Natural killer cell (primary cell): ENCODE data around the gene HSPB2. TPM values are rescaled to one million over a fixed set of nuclear protein-coding genes. Genes with fewer than 3 reads are reported as not detected.

ENCODE experiments used
- ATAC-seq, 3 donors: fragments of 150-1000 bp in 2 of 3; fragments of 200-7000 bp in 1 of 3; cut with Tn5 transposase; 1 replicate in 1 of 3; 2 replicates in 2 of 3; pipeline ENCODE4 v1.10.0; 2021; ENCODE audit warnings: mild to moderate bottlenecking in 2 of 3, moderate library complexity in 2 of 3
- DNase-seq, 2 donors: peaks; one replicate each; pipeline versions ENCODE4 v3.0.0 to v3.0.0-alpha.2; 2013 to 2021; ENCODE audit warnings: mixed read lengths in 1 of 2
- H3K27ac ChIP-seq: one replicate; pipeline ENCODE4 v1.5.1; 2013; ENCODE audit warnings: mild to moderate bottlenecking, low read length
- H3K27me3 ChIP-seq: one replicate; pipeline ENCODE4 v1.6.1; 2013; ENCODE audit warnings: low read length; ENCODE audit not compliant: control insufficient read depth, insufficient read depth
- H3K36me3 ChIP-seq: one replicate; pipeline ENCODE4 v1.6.1; 2013; ENCODE audit warnings: low read length; ENCODE audit not compliant: control insufficient read depth, insufficient read depth
- H3K4me1 ChIP-seq: one replicate; pipeline ENCODE4 v1.6.1; 2013; ENCODE audit warnings: low read length; ENCODE audit not compliant: control insufficient read depth, insufficient read depth
- H3K4me3 ChIP-seq: one replicate; pipeline ENCODE4 v1.5.1; 2013; ENCODE audit warnings: low read length
- H3K9me3 ChIP-seq: one replicate; pipeline ENCODE4 v1.6.1; 2013; ENCODE audit warnings: low read length; ENCODE audit not compliant: control insufficient read depth, insufficient read depth
- H3K27ac Mint-ChIP-seq, 2 donors: one replicate each; pipeline ENCODE4 v1.8.0; 2022; ENCODE audit warnings: mild to moderate bottlenecking in 2 of 2, mixed read lengths in 2 of 2, moderate library complexity in 1 of 2
- H3K27me3 Mint-ChIP-seq, 2 donors: one replicate each; pipeline ENCODE4 v1.8.0; 2022; ENCODE audit warnings: low read depth in 2 of 2, mixed read lengths in 2 of 2
- H3K36me3 Mint-ChIP-seq: one replicate; pipeline ENCODE4 v1.8.0; 2022; ENCODE audit warnings: mixed read lengths
- H3K4me1 Mint-ChIP-seq, 2 donors: one replicate each; pipeline ENCODE4 v1.8.0; 2022; ENCODE audit warnings: mixed read lengths in 2 of 2
- H3K4me3 Mint-ChIP-seq: one replicate; pipeline ENCODE4 v1.8.0; 2022; ENCODE audit warnings: mild to moderate bottlenecking, moderate library complexity, mixed read lengths
- H3K9me3 Mint-ChIP-seq, 2 donors: one replicate each; pipeline ENCODE4 v1.8.0; 2022; ENCODE audit warnings: mixed read lengths in 2 of 2
- CTCF ChIP-seq: fragments of 200-600 bp; IDR thresholded peaks from one replicate; pipeline ENCODE4 v1.8.0; 2022; ENCODE audit warnings: antibody characterized with exemption
- WGBS: methylation state at CpG from one replicate; pipeline ENCODE4 v1.1.7; 2013; ENCODE audit warnings: missing lambda C conversion rate; ENCODE audit not compliant: insufficient coverage; 5-methylcytosine and 5-hydroxymethylcytosine counted together
- intact Hi-C: fragments of 100-400 bp; cut with micrococcal nuclease; formaldehyde crosslinking; loops from one replicate; pipeline ENCODE4 v1.14.2; 2022
- total RNA-seq, 4 donors: library from RNA; stranded (reverse); fragments of 120-200 nt in 1 of 4; gene quantifications; one replicate each; pipeline versions ENCODE4 v1.2.3 to v1.2.4, GENCODE V29; 2013 to 2022

The HSPB2 gene
- total RNA-seq, 3 donors from 2014 or later (not counting 1 experiment from before 2014, with no cell fraction given): not detected

GRCh38 chr11:111916768-111917167 is 4.2 kb downstream of the HSPB2 start:
- Histone ChIP-seq H3K27me3 (peaks cover 12% of the 10 kb centered on the region), H3K4me3 (no peak overlapping the region), H3K4me1 (no peaks in the 10 kb centered on the region), H3K27ac (no peak overlapping the region), H3K9me3 (no peaks in the 10 kb centered on the region), H3K36me3 (no peaks in the 10 kb centered on the region)
- no peak for ATAC-seq
- no peaks in the 10 kb centered on the region for H3K36me3 Mint-ChIP-seq
- peaks cover 28 to 41% of the 10 kb centered on the region in 2 donors for H3K27me3 Mint-ChIP-seq
- H3K9me3 Mint-ChIP-seq: no peaks in the 10 kb centered on the region
- no peak overlapping the region for H3K27ac Mint-ChIP-seq
- H3K4me3 Mint-ChIP-seq: no peak overlapping the region
- TF ChIP-seq CTCF: no peak
- H3K4me1 Mint-ChIP-seq: no peaks in the 10 kb centered on the region
- no peak for DNase-seq
- intact Hi-C loops: no loop called here
- 42% methylated on average over 1 of the region's 1 CpG for WGBS

DNA sequence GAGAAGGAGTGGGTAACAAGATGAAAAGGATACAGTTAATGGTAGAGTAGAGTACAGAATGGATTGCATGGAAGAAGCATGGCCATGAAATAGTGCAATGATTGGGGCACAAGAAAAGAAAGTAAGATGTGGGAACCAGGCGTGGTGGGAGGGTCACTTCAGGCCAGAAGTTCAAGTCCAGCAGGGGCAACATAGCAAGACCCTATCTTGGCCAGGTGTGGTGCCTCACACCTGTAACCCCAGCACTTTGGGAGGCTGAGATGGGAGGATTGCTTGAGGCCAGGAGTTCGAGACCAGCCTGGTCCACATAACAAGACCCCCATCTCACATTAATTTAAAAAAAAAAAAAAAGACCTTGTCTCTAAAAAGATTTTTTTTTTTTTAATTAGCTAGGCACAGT is 4.8 kb downstream of the HSPB2 start:
- Histone ChIP-seq H3K27ac (no peak overlapping the region), H3K4me3 (no peak overlapping the region), H3K27me3 (peaks cover 8% of the 10 kb centered on the region), H3K36me3 (no peaks in the 10 kb centered on the region), H3K4me1 (no peaks in the 10 kb centered on the region), H3K9me3 (no peaks in the 10 kb centered on the region)
- Mint-ChIP-seq H3K4me1 (no peaks in the 10 kb centered on the region), H3K27me3 (peaks cover 23 to 38% of the 10 kb centered on the region in 2 donors), H3K4me3 (no peak overlapping the region), H3K9me3 (no peaks in the 10 kb centered on the region), H3K36me3 (no peaks in the 10 kb centered on the region), H3K27ac (no peak overlapping the region)
- intact Hi-C loops: no loop called here
- ATAC-seq: no peak
- 95% methylated on average over 1 of the region's 2 CpGs for WGBS
- no peak for TF ChIP-seq CTCF
- no peak for DNase-seq

DNA sequence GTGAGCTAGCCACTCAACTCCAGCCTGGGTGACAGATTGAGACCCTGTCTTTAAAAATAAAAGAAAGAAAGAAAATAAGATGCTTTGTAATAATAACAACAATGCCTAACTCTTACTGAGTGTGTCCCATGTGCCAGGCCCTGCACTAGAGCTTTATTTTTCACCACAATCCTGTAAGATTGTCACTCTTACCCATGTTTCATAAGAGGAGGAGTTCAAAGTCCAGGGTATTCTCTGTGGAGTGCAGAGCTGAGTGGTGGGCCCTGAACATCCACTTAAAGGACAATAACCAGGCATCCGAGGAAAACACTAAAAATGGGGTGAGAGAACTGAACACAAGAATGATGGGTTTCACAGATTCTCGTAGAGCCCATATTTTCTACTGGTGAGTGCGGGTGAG is 5.3 kb downstream of the HSPB2 start:
- no peak overlapping the region for H3K27ac Mint-ChIP-seq
- Histone ChIP-seq H3K4me3 (no peak overlapping the region), H3K27me3 (peaks cover 8% of the 10 kb centered on the region), H3K36me3 (no peaks in the 10 kb centered on the region), H3K9me3 (no peaks in the 10 kb centered on the region), H3K27ac (no peak overlapping the region), H3K4me1 (no peaks in the 10 kb centered on the region)
- no peak for TF ChIP-seq CTCF
- 92% methylated on average over 3 of the region's 3 CpGs for WGBS
- H3K4me1 Mint-ChIP-seq: no peaks in the 10 kb centered on the region
- H3K4me3 Mint-ChIP-seq: no peak overlapping the region
- no peak for ATAC-seq
- no peaks in the 10 kb centered on the region for H3K36me3 Mint-ChIP-seq
- peaks cover 25 to 37% of the 10 kb centered on the region in 2 donors for H3K27me3 Mint-ChIP-seq
- intact Hi-C loops: no loop called here
- no peak for DNase-seq
- no peaks in the 10 kb centered on the region for H3K9me3 Mint-ChIP-seq
